OCI-LY3 (cell line): Measurements from ENCODE around the gene USP10.

ENCODE experiments used
- CTCF ChIP-seq: fragments of 200-600, 300-600 bp; sonication (generic); IDR thresholded peaks from 2 replicates; pipeline ENCODE4 v1.5.1; 2014; ENCODE audit warnings: antibody characterized with exemption, low read length, low read depth
- EZH2phosphoT487 ChIP-seq: fragments of 200-600 bp; shearing (Covaris generic); IDR thresholded peaks from 2 replicates; pipeline ENCODE4 v1.6.1; 2018; ENCODE audit warnings: antibody characterized with exemption, mixed run types, low read depth

- no peak for TF ChIP-seq CTCF
- TF ChIP-seq EZH2phosphoT487: no peak
Measured at GRCh38 chr16:84715424-84715823, 15.6 kb downstream of the USP10 start.
